HG02970 (cell line): ENCODE data around the gene SERPINF2.
"Not testable (repeated sequence)": the region's sequence is repeated elsewhere in the genome, so short reads cannot be mapped to it uniquely, and the experiment has no call there.

Experiments used
- ATAC-seq: cut with Tn5 transposase; IDR thresholded peaks from one replicate; pipeline ENCODE4 v1.9.1; 2021; ENCODE audit warnings: mild to moderate bottlenecking, moderate library complexity, moderate number of reproducible peaks; ENCODE audit not compliant: unreplicated experiment, low FRiP score

Gene SERPINF2

DNA sequence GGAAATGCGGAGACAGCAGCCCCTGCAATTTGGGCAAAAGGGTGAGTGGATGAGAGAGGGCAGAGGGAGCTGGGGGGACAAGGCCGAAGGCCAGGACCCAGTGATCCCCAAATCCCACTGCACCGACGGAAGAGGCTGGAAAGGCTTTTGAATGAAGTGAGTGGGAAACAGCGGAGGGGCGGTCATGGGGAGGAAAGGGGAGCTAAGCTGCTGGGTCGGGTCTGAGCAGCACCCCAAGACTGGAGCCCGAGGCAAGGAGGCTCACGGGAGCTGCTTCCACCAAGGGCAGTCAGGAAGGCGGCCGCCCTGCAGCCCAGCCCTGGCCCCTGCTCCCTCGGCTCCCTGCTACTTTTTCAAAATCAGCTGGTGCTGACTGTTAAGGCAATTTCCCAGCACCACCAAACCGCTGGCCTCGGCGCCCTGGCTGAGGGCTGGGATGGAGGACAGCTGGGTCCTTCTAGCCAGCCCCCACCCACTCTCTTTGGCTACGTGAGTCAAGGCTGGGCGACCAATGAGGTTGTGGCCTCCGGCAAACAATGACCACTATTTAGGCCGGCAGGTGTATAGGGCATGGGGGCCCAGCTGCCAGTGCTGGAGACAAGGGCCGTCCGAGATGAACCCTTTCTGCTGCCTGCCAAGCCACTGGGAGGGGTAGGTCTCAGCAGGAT, 19.7 kb downstream of the SERPINF2 start:
- no peak for ATAC-seq

DNA sequence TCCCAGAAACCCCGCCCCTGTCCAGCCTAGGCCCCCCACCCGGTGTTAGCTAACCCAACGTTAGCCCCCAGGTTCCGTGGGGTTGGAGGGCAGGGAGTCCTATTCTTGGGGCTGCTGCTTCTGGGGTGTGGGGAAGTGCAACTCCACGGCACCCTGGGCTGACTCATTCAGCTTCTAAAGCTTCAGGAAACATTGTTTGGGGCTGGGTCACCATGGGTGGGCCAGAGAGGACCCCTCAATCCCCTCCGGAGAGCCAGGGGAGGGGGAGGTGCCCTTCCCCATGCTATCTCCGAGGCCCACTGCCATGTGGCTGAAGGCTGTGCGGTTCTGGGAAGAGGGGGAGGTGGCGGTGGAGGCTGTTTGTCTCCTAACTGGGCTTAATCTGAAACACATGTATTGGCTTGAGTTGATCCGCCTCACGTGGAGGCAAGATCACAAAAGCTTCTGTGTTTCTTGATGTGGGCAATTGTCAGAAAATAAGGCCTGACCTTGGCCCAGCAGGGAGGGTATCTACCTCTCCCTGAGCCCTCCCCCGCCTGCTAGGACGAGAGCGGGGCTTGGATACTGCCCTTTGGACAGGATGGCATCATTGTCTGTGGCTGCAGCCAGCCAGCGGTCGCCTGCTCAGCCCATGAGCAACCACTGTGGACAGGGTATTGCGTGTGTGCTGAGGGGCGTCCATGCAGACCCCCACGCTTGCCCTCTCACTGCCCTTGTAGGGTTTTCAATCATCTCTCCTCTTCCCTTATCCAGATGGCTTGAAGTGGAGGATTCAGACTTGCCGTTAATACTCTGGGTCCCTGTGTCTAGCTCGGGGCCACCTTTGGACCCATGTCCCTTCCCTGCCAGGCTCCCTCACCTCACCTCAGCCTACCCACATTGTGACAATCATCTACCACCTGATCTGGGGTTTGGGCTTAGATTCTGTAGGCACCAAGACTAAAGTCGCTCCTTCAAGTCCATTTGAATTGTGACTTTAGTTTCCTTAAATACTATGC, 20.5 kb downstream of the SERPINF2 start:
- no peak for ATAC-seq

- ATAC-seq, result no peak
Measured at GRCh38 chr17:1764284-1764683, 21.6 kb downstream of the SERPINF2 start.

DNA sequence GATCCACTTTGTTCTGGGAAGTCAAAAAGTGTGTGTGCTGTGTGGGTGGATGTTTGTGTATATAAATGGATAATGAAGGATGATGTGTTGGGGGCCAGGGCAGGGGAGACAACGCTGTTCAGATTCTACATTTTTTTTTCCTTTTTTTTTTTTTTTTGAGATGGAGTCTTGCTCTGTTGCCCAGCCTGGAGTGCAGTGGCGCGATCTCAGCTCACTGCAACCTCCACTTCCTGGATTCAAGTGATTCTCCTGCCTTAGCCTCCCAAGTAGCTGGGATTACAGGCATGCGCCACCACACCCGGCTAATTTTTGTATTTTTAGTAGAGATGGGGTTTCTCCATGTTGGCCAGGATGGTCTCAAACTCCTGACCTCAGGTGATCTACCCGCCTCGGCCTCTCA, 22.0 kb downstream of the SERPINF2 start:
- not testable (repeated sequence) for ATAC-seq

GRCh38 chr17:1765576-1765975, 22.9 kb downstream of the SERPINF2 start:
- ATAC-seq, result no peak

DNA sequence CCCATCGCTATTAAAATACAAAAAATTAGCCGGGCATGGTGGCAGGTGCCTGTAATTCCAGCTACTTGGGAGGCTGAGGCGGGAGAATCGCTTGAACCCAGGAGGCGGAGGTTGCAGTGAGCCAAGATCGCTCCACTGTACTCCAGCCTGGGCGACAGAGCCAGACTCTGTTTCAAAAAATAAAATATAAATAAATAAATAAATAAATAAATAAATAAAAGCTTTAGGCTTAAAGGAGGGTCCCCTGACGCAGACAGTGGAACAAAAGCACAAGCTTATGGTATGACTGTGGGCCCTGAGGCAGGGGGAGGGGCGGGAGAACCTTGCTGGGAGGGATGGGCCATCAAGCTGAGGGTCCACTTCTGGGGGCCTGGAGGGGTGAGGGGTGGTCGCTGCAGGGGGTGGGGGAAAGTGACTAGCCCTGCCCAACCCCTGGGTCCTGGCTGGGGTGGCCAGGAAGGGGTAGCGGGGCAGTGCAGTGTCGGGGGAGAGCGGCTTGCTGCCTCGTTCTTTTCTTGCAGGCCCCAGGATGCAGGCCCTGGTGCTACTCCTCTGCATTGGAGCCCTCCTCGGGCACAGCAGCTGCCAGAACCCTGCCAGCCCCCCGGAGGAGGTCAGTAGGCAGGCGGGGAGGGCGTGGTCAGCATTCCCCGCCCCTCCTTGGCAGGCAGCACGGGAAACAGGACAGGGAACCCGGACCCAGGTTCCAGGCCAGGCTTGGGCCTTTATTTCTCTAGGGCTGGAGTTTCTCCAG, 23.9 kb downstream of the SERPINF2 start:
- ATAC-seq, result no peak

GRCh38 chr17:1767358-1767757, 24.7 kb downstream of the SERPINF2 start:
- no peak for ATAC-seq

DNA sequence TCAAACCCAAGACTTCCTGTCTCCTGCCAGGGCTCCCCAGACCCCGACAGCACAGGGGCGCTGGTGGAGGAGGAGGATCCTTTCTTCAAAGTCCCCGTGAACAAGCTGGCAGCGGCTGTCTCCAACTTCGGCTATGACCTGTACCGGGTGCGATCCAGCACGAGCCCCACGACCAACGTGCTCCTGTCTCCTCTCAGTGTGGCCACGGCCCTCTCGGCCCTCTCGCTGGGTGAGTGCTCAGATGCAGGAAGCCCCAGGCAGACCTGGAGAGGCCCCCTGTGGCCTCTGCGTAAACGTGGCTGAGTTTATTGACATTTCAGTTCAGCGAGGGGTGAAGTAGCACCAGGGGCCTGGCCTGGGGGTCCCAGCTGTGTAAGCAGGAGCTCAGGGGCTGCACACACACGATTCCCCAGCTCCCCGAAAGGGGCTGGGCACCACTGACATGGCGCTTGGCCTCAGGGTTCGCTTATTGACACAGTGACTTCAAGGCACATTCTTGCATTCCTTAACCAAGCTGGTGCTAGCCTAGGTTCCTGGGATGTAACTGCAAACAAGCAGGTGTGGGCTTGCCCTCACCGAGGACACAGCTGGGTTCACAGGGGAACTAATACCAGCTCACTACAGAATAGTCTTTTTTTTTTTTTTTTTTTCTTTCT, 27.3 kb downstream of the SERPINF2 start:
- no peak for ATAC-seq

- ATAC-seq, result not testable (repeated sequence)
Measured at GRCh38 chr17:1773000-1773695, 30.5 kb downstream of the SERPINF2 start.

- ATAC-seq, result no peak
Measured at GRCh38 chr17:1773696-1774181, 31.1 kb downstream of the SERPINF2 start.

- ATAC-seq, result no peak
Measured at GRCh38 chr17:1774390-1775176, 31.9 kb downstream of the SERPINF2 start.

DNA sequence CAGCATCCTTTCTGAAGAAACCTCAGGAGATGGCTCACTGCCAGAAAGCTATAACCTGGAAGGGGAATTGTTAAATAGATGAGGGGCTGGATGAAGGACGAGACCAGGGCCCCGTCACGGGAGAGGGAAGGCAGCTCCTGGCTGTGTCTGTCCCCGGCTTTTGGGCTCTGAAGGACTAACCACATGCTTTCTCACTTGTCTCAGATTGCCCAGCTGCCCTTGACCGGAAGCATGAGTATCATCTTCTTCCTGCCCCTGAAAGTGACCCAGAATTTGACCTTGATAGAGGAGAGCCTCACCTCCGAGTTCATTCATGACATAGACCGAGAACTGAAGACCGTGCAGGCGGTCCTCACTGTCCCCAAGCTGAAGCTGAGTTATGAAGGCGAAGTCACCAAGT, 33.7 kb downstream of the SERPINF2 start:
- no peak for ATAC-seq

- no peak for ATAC-seq
Measured at GRCh38 chr17:1776857-1777256, 34.2 kb downstream of the SERPINF2 start.

DNA sequence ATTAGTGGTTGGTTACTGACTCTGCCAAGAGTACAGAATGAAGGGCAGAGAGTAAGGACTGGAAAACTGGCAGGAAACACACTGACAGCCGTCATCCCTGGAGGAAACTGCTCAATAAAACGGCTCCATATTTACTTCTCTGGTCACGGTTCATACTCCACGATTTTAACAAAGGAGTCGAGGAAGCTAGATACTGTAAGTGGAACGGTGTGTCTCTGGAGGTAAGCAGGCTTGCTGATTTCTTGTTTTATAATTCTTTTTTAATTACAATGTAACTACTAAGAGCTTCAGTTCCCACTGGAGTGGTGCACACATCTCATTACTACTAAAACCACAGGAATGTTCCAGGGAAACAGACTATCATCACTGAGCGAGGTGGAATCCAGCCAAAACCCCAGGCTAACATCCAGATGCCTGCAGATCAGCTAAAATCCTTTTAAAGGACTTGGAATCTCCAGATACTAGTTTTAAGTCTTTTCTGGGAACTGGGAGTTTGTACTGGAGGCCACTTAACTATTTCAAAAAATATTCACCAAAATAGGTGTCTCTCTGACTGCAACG, 37.0 kb downstream of the SERPINF2 start:
- ATAC-seq, result no peak

DNA sequence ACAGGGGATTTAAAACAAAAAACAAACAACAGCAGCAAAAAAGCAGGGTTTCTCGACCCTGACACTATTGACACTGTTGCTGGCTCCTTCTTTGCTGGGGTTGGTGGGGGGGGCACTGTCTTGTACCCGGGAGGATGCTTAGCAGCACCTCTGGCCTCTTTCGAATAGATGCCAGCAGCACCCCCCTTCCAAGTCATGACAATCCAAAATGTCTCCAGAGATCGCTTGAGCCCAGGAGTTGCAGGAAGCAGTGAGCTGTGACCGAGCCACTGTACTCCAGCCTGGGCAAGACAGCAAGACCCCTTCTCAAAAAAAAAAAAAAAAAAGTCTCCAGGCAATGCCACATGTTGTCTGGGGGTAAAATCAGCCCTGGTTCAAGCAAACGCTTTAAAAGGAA, 39.5 kb downstream of the SERPINF2 start:
- ATAC-seq, result no peak

- ATAC-seq, result no peak
Measured at GRCh38 chr17:1783271-1783670, 40.6 kb downstream of the SERPINF2 start.

GRCh38 chr17:1783834-1784611, 41.4 kb downstream of the SERPINF2 start:
- ATAC-seq, result no peak

GRCh38 chr17:1785930-1786329, 43.3 kb downstream of the SERPINF2 start:
- no peak for ATAC-seq
